Inferior parietal cortex (tissue), 1 donor: ENCODE results near the gene BDH1.
"Not testable (repeated sequence)": the region's sequence is repeated elsewhere in the genome, so short reads cannot be mapped to it uniquely, and the experiment has no call there.

Experiments
- DNase-seq: peaks from one replicate; pipeline ENCODE4 v3.0.0-alpha.2; 2016; ENCODE audit errors: extremely low spot score

The BDH1 gene

GRCh38 chr3:197577366-197578074, 21.8 kb upstream of the BDH1 start:
- DNase-seq: no peak

- DNase-seq: no peak
Observed at GRCh38 chr3:197576838-197577237, 21.1 kb upstream of the BDH1 start.

GRCh38 chr3:197575362-197575761, 19.6 kb upstream of the BDH1 start:
- no peak for DNase-seq

- DNase-seq: not testable (repeated sequence)
Observed at GRCh38 chr3:197574396-197574991, 18.7 kb upstream of the BDH1 start.

GRCh38 chr3:197573048-197573767, 17.4 kb upstream of the BDH1 start:
- DNase-seq: no peak

GRCh38 chr3:197571880-197572172, 16.1 kb upstream of the BDH1 start:
- not testable (repeated sequence) for DNase-seq

- not testable (repeated sequence) for DNase-seq
Observed at GRCh38 chr3:197571074-197571879, 15.5 kb upstream of the BDH1 start.

DNA sequence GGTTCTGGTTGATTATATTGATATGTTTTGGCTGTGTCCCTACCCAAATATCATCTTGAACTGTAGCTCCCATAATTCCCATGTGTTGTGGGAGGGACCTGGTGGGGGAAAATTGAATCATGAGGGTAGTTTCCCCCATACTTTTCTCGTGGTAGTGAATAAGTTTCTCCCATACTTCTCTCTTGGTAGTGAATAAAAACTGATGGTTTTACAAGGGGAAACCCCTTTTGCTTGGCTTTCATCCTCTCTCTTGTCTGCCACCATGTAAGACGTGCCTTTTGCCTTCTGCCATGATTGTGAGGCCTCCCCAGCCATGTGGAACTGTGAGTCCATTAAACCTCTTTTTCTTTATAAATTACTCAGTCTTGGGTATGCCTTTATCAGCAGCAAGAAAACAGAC, 13.7 kb upstream of the BDH1 start:
- DNase-seq: not testable (repeated sequence)

GRCh38 chr3:197567904-197568681, 12.3 kb upstream of the BDH1 start:
- peak; percentile 52 for DNase-seq

- DNase-seq: not testable (repeated sequence)
Observed at GRCh38 chr3:197566155-197566554, 10.4 kb upstream of the BDH1 start.

GRCh38 chr3:197564097-197564843, 8.5 kb upstream of the BDH1 start:
- no peak for DNase-seq

DNA sequence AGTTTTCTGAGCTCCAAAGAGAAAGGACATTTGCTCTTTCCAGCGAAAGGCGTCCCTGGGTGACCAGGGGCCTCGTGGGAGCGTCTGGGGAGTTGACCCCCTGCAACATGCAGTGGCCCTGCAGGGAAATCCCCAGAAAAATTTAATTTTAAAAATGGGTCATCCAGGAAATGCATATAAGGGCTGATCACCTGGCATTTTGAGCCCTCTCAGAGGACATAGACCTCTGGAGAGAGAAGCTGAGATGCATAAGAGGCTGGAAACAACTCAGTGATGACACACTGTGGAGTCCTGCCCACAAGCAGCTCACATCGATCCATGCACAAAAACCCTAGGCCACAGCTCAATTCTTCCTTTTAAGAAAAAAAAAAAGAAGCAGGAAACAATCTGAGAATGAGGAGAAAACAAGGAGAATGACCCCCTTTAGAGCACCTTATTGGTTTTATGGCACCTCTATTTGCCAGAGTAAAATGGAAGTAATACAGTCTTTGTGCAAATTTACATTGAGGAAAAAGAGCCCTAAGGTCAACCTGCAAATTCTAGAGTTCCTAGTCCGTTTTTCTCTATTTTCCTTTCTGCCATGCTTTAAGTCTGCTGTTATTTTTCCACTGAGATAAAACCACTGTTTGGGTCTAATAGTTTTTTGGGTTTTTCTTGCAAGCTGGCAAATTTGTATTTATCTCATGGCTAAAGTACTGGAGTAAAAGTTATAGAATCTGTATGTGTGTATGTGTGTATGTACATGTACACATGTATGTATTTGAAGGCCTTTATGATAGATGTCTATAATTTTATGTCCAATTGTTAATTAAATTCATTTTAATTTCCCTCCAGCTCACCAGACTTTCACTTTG, 6.9 kb upstream of the BDH1 start:
- DNase-seq: no peak

DNA sequence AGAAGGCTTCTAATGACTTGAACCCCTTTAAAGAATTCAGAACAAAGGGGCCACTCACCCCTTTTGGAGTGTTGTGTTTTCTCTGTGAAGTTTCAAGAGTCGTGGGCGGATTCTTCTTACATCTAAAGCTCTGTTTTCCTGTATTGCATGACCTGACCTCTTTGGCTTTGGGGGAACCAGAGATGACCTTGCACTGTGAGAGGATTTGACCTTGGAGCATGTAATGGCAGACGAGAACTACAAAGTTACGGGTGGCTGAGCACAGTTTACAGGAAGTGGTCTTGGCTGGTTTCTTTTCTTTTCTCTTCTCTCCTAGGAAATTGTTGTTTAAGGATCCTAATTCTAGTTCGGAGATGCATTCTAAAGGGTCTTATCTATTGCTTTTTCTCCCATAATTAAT, 6.2 kb upstream of the BDH1 start:
- no peak for DNase-seq

DNA sequence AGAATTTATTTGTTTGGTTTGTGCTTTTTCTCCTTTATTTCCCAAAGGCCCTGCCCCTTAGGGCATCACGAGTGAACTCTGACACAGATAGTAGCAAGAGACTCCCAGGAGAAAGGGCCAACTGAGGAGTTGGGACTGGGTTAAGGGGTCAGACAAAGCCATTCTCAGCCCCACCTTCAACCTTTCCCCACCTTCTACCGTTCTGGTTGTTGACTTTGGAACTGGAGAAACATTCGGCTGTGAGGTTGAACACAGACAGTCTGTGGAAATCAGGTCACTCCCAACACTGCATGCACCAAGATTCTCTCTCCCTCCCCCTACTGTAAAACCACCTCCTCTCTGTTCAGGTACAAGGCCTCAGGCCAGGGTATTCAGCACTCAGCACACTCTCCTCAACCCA, 3.9 kb upstream of the BDH1 start:
- no peak for DNase-seq

GRCh38 chr3:197554562-197555280, 1.0 kb downstream of the BDH1 start:
- peak; percentile 95 for DNase-seq

- no peak for DNase-seq
Observed at GRCh38 chr3:197554196-197554561, 1.6 kb downstream of the BDH1 start.

DNA sequence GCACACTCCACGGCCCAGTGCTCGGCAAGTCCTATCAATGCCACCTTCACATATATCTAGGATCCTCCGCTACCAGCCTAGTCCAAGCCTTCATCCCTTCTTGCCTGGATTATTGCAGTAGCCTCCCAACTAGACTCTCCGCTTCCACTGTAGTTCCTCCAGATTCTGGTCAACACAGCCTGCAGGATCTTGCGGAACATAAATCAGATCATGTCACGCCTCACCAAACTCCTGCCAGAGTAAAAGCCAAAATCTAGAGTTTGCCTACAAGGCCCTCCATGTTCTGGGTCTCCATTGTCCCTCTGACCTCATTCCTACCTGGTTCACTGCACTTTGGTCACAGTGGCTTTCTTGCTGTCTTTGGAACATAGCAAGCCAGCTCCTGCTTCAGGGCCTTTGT, 3.6 kb downstream of the BDH1 start:
- no peak for DNase-seq

- no peak for DNase-seq
Observed at GRCh38 chr3:197550489-197550888, 5.3 kb downstream of the BDH1 start.

- DNase-seq: no peak
Observed at GRCh38 chr3:197549261-197549885, 6.4 kb downstream of the BDH1 start.
